Measurements from ENCODE around the gene COX6B1.

DNA sequence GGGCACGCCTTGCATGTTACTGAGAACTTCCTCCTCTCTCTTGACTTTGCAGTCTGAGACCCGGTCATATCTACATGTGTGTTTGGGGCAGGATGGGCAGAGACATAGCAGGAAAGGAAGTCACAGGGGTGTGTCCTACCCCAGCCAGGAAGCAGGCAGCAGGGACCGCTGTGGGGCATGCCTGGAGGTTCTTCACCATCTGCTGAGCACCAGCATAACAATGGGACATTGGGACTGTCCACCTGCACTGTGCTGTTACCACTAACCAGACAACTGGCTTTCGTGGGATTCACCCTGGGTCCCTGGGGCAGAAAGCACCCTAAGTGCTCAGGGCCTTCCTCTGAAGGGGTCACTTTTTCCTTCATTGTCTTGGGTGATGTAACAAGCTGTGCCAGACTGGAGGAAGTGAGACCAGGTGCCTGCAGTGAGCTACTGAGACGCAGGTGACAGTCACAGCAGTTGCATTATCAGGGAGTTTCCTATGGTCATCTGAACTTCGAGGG lies 38.2 kb upstream of the COX6B1 start:
- TF ChIP-seq TEAD4 (IDR thresholded peaks at IDR 0.05) (no peak), EP300 (IDR thresholded peaks at IDR 0.05; ENCODE audit: borderline replicate concordance) (no peak)

All from Ishikawa (cell line).